ENCODE data around the gene MGST1. TPM values are rescaled to one million over a fixed set of nuclear protein-coding genes. Genes with fewer than 3 reads are reported as not detected.
A peak's percentile ranks its signal among the peaks of the same experiment; 100 is the strongest.
"Not testable (repeated sequence)": the region's sequence is repeated elsewhere in the genome, so short reads cannot be mapped to it uniquely, and the experiment has no call there.

Gene MGST1
- total RNA-seq, 2 donors from 2014 or later = 214 to 341 TPM

DNA sequence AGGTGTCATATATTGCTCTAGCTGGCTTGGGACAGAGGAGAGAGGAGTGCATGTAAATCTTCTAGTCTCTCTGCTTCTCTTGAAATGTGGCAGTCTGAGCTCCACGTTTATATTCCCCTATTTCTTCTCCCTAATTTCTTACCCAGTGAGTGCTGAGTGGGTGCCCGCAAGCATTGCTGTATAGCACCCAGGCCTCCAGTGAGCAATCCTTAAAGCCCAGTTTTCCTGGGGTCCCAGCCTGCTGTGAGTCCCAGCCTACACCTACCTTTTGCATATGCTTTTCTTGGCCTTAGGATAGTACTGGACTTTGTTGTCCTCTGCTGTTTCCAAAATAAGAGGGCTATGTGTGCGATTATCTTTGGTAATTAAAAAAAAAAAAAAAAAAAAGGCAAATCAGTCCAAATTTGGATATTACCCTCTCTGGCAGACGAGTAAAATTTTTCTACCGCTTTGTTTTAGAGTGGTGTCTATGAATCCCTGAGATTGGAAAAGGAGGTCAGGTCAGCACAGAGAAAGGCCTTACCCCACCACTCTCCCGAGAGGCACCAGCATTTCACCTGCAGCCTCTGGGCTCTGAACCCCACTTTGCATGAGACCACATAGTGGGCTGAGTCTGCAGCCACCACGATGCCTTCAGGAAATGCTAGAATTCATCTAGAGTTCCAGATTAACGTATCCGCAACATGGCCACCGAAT lies 1.1 kb downstream of the MGST1 start:
- intact Hi-C loops (cut with DNase I) = no loop called here
- ATAC-seq (peak; percentile 6 to 10), DNase-seq (no peak)

DNA sequence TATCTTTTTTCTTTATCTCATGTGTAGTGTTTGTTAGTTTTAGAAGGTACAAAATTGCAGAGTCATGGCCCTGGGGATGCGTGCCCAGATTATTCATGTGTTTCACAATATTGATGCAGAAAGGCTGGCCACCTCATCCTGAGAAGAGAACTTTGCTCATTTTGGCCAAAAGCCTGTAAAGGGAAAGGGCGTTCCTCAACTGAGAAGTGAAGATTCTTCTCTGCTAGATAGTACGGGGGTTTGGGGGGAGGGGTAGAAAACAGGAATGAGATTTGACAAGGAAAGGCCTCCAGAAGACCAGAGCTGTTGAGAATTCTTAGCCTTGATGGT lies 1.7 kb downstream of the MGST1 start:
- intact Hi-C loops (cut with DNase I) = no loop called here
- DNase-seq (peak; percentile 62), ATAC-seq (peak; percentile 58 to 84)

DNA sequence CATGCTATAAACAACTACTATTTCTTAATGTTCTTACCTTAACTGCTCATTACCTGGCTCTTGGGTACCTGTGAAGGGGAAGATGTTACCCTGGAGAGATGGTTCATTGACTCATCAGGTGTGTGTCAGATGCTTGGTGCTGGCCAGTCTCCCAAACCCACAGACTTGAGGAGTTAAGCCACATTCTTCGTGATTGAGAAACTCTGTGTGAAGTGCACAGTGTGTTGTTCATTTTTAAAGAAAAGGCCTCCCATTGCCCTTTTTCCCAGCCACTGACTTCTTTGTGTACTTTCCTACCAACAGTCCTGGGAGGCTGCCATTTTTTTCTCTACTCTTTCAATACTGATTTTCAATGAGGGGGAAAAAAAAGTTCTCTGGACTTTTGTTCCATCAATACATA lies 3.2 kb downstream of the MGST1 start:
- intact Hi-C loops (cut with DNase I) = loop anchor here in 1 of 2 donors (10.0 kb wide), 1 partner anchor 186 kb away; no protein-coding TSS in a partner anchor
- ATAC-seq (peak; percentile 39 to 63), DNase-seq (peak; percentile 42)

DNA sequence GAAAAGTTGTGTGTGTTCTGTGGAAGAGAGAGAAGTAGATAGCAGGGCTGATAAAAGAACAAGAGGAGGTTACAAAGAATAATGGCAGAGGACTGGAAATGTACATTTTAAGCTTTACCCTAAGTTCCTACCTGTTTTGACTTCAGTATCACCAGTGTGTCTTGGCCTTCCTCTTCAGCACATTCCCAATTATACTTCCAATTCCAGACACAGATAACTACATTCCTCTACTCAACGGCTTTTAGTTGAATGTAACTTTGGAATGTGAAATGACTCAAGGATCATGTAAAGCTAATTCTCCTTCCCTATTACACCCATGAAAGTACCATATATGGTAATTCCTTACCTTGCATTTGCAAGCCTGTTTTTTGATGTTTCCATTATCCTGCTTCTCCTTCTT lies 5.0 kb downstream of the MGST1 start:
- intact Hi-C loops (cut with DNase I) = loop anchor here in 1 of 2 donors (10.0 kb wide), 1 partner anchor 188 kb away; no protein-coding TSS in a partner anchor
- no peak for ATAC-seq
- DNase-seq = no peak

DNA sequence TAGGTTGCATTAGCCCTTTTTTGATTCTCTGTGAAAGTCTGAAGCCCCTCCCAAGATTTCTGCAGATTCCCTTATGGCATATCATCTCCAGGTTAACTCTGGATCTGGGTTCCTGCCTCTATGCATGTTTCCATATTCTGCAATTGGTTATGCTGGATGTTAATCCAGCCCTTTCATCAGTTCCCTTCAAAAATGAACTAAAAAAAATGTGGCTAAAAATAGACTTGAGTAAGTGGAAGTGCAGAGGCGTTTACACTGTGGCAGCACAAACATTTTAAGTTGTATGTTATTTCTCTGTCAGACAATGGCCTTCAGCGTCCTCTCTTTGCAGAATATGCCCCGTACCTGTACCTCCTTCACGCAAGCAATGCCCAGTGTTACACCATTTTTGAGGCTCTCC lies 11.4 kb downstream of the MGST1 start:
- intact Hi-C loops (cut with DNase I) = loop anchor here in 1 of 2 donors (10.0 kb wide), 1 partner anchor 194 kb away; no protein-coding TSS in a partner anchor
- no peak for ATAC-seq
- no peak for DNase-seq

DNA sequence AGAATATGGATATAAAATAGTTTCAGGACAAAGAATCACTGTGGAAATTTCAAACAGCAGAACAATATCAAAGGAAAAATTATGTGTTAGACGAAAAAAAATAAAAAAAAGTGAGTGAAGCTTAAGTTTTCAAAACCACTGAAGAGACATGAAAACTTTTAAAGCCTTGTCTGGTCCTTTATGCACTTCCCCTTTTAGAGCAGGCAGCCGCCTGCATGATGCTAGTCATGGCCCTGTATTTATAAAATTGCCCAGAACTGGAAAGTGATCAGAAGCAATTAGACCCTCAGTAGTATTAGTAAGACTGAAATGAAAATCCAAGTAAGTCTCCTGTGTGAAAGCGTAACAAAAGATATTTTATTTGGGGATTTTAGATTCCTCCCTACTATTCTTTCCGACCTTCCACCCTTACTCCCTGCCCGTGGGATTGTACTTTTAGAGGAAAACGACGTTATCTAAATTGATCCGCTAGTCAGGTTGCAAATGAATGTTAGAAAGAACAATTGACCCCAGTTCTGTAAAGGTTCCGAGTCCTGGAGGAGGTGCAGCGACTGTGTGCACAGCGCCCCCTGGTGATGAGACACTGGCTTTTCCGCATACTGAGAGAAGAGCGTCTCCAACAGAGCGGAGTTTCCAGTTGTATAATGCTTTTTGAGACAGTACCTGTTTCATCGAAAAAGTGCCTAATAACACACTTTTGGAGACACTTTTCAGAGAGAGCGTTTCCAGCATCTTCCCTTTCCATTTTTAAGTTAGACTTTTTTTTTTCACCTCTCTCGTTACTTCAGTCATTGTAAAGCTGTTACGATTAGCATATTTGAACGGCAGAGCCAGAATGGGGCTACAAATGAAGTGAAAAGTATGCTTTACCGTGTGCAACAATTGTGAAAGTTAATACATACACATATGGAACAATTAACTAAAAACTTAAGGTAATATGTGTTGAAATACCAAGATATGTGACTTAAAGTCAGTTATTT lies 12.4 kb downstream of the MGST1 start:
- intact Hi-C loops (cut with DNase I) = loop anchor here in 1 of 2 donors (10.0 kb wide), 1 partner anchor 195 kb away; no protein-coding TSS in a partner anchor
- ATAC-seq (peak; percentile 55 to 59), DNase-seq (peak; percentile 67)

DNA sequence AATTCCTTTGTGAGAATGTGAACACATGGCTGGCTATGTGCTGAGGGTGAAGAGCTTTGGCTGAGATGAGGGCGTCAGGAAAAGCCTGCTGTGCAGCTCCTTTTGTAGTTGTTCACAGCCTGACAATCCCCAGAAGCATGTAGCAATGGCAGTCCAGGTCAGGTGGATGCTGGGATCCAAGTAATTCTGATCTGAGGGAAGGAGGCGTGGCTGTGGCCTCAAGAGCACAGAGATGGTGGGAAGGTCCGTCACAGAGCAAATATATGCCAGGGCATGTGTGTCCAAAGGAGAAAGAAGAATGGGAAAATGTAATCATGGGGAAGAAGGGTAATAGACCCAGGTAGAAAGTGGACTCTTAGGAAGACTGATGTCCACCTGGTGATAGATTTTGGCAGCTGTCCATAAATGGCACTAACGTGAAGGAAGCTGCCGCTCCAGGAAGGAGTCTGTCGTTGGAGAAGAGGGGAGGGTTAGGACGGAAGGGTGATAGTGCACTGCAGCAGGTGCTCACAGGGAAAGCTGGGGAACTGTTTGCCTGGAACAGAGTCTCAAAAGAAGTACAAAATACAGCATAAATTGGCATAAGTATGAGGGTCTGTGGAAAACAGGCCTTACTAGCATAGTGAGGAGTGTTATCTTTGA lies 13.8 kb downstream of the MGST1 start:
- DNase-seq (no peak), ATAC-seq (no peak)
- intact Hi-C loops (cut with DNase I) = no loop called here

DNA sequence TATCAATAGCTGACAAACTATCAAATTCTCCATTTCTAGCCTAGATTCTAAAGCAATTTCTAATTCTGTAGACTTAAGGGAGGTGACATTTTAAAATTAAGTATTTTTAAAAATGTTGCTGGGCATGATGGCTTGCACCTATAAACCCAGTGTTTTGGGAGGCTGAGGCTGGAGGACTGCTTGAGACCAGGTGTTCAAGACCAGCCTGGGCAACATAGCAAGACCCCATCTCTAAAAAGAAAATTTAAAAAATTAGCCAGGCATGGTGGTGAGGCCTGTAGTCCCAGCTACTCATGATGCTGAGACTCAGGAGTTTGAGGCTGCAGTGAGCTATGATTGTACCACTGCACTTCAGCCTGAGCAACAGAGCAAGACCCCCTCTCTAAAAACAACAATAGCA lies 15.1 kb downstream of the MGST1 start:
- ATAC-seq (no peak), DNase-seq (no peak)
- intact Hi-C loops (cut with DNase I) = no loop called here

DNA sequence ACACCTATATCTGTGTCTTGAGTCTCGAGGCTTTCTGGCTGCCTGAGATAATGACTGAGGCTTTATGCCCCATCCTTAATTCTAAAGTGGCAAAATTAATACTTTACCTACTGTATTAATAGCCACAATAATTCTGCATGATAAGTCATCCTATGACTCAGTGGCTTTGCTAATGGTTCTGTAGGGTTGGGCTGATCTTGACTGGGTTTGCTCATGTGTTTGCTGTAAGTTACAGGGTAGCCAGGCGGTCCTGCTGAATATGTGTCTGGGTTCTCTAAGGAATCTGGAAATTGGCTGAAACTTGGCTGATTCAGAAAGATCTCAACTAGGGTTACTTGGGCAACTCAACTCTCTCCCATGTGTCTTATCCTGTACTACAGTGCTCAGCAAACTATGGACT lies 21.7 kb downstream of the MGST1 start:
- ATAC-seq = no peak
- intact Hi-C loops (cut with DNase I) = no loop called here
- DNase-seq = no peak

DNA sequence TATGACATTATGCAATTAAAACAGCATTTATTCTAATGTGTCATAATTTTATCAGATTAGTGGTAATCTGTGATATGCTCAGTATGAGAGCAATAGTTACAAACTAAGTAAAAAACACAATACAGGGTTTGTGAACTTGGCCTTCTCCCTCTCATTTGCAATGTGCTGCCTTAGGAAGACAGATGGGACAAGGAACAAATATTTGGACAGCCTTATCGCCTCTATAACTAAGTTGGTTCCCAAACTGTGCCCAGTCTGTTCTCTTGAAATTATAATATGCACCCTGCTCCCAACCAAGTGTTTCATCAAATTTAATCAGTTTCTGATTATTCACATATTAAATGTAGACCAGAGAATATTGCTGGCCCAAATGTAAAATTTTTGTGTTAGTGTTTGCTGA lies 22.7 kb downstream of the MGST1 start:
- DNase-seq = no peak
- ATAC-seq = no peak
- intact Hi-C loops (cut with DNase I) = no loop called here

DNA sequence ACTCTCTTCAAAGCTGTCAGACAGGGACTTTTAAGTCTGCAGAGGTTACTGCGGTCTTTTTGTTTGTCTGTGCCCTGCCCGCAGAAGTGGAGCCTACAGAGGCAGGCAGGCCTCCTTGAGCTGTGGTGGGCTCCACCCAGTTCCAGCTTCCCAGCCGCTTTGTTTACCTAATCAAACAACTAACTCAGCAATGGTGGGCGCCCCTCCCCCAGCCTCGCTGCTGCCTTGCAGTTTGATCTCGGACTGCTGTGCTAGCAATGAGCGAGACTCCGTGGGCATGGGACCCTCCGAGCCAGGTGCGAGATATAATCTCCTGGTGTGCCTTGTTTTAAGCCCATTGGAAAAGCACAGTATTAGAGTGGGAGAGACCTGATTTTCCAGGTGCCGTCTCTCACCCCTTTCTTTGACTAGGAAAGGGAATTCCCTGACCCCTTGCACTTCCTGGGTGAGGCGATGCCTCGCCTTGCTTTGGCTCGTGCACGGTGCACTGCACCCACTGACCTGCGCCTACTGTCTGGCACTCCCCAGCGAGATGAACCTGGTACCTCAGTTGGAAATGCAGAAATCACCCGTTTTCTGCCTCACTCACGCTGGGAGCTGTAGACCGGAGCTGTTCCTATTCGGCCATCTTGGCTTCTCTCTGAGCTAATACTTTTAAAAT lies 35.3 kb downstream of the MGST1 start:
- intact Hi-C loops (cut with DNase I); ATAC-seq: not testable (repeated sequence)

DNA sequence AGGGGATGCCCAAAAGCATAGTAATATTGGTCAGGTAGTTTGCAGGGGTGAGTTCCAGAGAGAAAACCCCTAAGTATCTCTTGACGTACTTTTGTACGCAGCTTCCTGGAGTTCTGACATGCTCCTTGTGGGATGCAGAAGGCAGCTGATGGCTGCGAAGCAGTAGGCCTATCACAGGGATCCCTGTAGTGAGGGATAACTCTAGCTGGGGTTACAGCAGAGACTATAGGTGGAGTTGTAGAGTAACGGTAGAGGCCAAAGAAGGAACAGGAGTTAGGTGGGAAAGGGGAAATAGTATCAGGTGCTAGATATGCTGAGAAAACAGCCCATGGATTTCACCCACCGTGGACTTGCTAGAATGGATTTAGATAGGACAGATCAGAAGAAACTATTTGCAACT lies 37.3 kb downstream of the MGST1 start:
- ATAC-seq (no peak), DNase-seq (no peak)
- intact Hi-C loops (cut with DNase I) = no loop called here

More for the DNA sequence above, 35.3 kb downstream of the MGST1 start:
- DNase-seq = not testable (repeated sequence)

DNA sequence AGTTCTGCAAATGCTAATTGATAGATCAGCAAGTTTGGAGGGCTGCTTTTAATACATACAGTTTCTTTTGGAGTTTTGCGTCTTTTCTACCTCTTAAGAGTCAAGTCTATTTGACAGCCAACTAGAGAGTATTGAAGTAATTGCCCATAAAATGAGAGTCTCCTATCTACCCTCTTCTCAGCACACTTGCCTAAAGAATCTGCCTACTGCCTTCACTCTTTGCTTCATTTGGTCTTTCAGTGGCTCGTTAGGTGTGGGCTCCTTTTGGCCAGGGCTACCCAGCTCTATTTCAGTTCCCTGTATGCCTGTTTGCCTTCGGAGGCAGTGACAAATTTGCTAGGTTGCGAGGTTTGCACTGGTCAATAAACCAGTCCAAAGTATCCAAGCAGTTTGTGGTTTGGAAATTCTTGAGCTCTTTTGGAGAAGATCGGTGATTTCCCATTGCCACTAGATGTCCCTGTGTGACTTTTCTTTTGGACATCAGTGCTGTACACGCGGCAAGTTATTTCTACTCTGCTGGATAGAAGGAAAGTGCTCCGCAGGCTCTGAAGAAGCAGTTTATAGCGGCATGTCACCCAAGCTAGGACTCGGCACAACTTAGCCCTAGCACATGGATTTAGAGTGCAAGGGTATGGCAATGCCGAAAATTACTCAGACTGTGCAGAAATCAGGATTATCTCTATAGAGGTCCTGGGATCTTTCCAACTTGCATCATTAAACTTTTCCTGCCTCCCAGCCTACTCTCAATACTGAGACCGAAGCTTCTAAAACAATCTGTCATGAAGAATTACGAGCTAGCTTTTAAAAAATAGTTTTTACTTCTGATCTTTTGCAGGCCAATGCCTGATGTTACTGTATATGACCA lies 38.6 kb downstream of the MGST1 start:
- intact Hi-C loops (cut with DNase I) = no loop called here
- DNase-seq = no peak
- ATAC-seq = peak; percentile 75 to 85

DNA sequence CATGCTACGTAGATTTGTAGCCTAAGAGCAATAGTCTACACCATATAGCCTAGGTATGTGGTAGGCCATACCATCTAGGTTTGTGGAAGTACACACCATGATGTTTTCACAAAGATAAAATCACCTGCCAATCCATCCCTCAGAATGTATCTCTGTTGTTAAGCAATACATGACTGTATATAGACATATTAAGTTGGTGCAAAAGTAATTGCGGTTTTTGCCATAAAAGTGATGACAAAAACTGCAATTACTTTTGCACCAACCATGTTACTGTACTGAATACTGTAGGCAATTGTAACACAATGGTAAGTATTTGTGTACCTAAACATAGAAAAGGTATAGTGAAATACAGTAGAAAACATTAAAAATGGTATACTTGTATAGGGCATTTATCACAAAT lies 40.5 kb downstream of the MGST1 start:
- ATAC-seq = no peak
- intact Hi-C loops (cut with DNase I) = no loop called here
- DNase-seq = no peak

DNA sequence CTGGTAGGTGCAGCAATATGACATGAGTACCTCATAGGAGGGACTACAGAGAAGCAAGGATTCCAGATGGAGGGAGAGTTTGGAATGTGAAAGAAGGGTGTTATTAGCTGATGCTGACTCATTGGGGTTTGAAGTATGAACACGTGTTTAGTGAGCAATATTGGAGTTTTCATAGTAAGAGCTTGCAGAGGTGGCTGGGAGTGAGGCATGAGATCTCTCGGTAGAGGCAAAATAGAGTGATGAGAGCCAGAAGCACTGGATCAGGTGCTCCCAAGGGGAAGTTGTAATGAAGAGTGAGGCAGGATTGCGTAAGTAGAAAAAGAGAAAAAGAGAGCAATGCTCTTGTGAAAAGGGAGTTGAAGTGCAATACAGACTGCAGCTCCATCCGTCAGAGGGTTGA lies 42.1 kb downstream of the MGST1 start:
- DNase-seq (no peak), ATAC-seq (no peak)
- intact Hi-C loops (cut with DNase I) = no loop called here

DNA sequence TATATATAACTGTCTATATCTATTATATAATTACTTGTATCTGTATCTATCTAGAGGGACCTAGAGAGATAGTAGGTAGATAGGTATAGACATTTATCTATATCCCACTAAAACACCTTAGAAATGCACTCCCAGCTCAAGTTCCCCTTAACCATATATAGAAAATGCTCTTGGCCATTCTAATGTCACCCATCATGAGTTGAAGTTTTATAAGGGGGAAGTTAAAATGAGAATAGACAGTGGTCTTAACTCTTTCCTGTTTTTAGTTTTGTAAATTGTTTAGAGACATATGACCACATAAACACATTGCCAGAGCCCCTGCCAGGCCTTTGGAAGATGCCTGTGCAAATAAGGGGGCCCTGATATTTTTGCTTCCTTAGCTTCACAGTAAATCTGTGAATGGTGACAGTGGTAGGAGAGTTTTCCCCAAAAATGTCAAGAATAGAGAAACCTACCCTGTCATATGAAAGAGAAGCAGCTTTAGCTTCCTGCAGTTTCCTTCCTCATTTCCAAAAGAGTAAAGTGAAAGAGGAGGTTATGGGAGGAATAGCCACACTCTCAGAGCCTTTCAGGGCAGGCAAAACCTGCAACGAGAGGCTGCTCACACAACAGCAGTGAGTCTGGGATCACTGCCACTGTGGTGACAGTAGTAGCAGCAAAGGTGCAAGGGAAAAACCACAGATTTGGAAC lies 45.5 kb downstream of the MGST1 start:
- ATAC-seq (no peak), DNase-seq (no peak)
- intact Hi-C loops (cut with DNase I) = loop anchor here in 1 of 2 donors (5.0 kb wide), 1 partner anchor 74 kb away; no protein-coding TSS in a partner anchor

DNA sequence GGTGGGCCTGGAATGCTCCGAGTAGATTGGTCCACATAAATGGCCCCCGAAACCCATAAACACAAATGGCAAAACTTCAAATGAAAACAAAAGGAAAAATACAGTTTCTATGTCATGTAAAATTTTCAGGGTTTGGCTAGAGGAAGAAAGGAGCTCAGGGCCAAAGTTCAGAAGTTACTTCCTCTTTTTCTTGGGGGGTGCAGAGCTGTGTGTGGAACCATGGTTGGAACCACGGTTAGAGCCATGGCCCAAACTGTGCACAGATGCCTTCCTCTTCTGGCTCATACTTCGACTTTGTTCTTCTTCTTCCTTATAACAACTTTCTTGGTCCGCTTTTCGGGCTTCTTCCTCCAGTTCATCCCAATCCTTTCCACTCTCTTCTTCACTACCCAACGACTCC lies 51.7 kb downstream of the MGST1 start:
- intact Hi-C loops (cut with DNase I) = no loop called here
- DNase-seq (no peak), ATAC-seq (no peak)

DNA sequence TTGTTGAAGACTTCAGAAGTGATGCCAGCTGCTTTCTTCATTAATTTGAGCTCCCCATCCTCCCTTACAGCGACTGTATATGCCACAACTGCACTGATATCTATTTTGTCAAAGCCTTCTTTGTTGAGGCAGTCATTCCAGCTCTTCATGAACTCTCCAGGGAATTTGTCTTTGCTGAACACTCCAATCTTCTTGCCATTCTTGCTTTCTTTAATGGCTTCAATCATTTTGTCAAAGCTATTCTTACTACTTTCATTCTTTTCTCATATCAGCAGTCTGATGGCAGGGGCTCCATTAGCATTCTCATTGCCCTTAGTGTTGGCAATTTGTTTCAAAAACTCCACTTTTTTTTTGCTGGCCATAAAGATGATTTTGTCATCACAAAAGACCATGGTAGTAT lies 54.4 kb downstream of the MGST1 start:
- DNase-seq; intact Hi-C loops (cut with DNase I); ATAC-seq: not testable (repeated sequence)

Data from left cardiac atrium (tissue), 4 donors.